Muscle of leg (tissue), 9 donors: Measurements from ENCODE around the gene GPT2. TPM values are rescaled to one million over a fixed set of nuclear protein-coding genes. Genes with fewer than 3 reads are reported as not detected.

Experiments
- polyA plus RNA-seq, 8 donors: library from polyadenylated mRNA; unstranded; fragments of 120-200 nt; gene quantifications; one replicate each; pipeline versions ENCODE4 v1.2.1 to v1.2.3, GENCODE V29; 2013; ENCODE audit warnings: inconsistent platforms in 1 of 8, low replicate concordance in 1 of 8; ENCODE audit not compliant: insufficient read length in 8 of 8, insufficient read depth in 1 of 8
- total RNA-seq: library from RNA; stranded (reverse); fragments of 120-200 nt; gene quantifications from one replicate; pipeline ENCODE4 v1.2.4, GENCODE V29; 2013

The GPT2 gene
- total and polyA plus RNA-seq, 9 donors: 18.9 to 37.5 (median 26.9) TPM

Other genes with a start within 250 kb of the GPT2 start
- 82.5 TPM for gene VPS35, start 195.2 kb upstream of the GPT2 start, total RNA-seq
- 10 to 100 TPM; 64.7 to 89.7 (median 79.0) TPM for gene VPS35, start 195.2 kb upstream of the GPT2 start, polyA plus RNA-seq
- gene ORC6, start 194.7 kb upstream of the GPT2 start, total RNA-seq: 8.0 TPM
- 10 to 100 TPM in 6 of 8 donors, 1 to 10 TPM in 2; 8.7 to 14.6 (median 12.4) TPM for gene ORC6, start 194.7 kb upstream of the GPT2 start, polyA plus RNA-seq
- 14.8 TPM for gene MYLK3, start 136.0 kb upstream of the GPT2 start, total RNA-seq
- gene MYLK3, start 136.0 kb upstream of the GPT2 start, polyA plus RNA-seq: 10 to 100 TPM in 3 of 8 donors, 1 to 10 TPM in 5; 6.9 to 17.4 (median 8.8) TPM
- gene C16orf87, start 53.2 kb upstream of the GPT2 start, total RNA-seq: 19.3 TPM
- 10 to 100 TPM; 21.5 to 25.4 (median 22.6) TPM for gene C16orf87, start 53.2 kb upstream of the GPT2 start, polyA plus RNA-seq
- gene DNAJA2, start 89.3 kb downstream of the GPT2 start, total RNA-seq: 54.1 TPM
- gene DNAJA2, start 89.3 kb downstream of the GPT2 start, polyA plus RNA-seq: 10 to 100 TPM; 39.8 to 56.0 (median 49.1) TPM